GM13976 (cell line): ENCODE measurements around the gene NEO1.
A peak's percentile ranks its signal among the peaks of the same experiment; 100 is the strongest.

ENCODE experiments used
- DNase-seq: peaks from one replicate; pipeline ENCODE4 v3.0.0; 2012; ENCODE audit warnings: low spot score
- in situ Hi-C: fragments of 300-500 bp; cut with MboI; formaldehyde crosslinking; loops from one replicate; pipeline ENCODE4 v1.12.0; 2022; ENCODE audit warnings: low sequenced_read_pairs, mixed read lengths, inconsistent platforms; ENCODE audit not compliant: unreplicated experiment
- TF ChIP-seq, protein P1 (sequence below): IDR thresholded peaks from 2 replicates; pipeline ENCODE4 v1.5.1; 2012; ENCODE audit warnings: borderline replicate concordance, mild to moderate bottlenecking; ENCODE audit not compliant: insufficient read depth; ENCODE audit errors: extremely low read depth, missing control alignments, control extremely low read depth

The NEO1 gene

DNA sequence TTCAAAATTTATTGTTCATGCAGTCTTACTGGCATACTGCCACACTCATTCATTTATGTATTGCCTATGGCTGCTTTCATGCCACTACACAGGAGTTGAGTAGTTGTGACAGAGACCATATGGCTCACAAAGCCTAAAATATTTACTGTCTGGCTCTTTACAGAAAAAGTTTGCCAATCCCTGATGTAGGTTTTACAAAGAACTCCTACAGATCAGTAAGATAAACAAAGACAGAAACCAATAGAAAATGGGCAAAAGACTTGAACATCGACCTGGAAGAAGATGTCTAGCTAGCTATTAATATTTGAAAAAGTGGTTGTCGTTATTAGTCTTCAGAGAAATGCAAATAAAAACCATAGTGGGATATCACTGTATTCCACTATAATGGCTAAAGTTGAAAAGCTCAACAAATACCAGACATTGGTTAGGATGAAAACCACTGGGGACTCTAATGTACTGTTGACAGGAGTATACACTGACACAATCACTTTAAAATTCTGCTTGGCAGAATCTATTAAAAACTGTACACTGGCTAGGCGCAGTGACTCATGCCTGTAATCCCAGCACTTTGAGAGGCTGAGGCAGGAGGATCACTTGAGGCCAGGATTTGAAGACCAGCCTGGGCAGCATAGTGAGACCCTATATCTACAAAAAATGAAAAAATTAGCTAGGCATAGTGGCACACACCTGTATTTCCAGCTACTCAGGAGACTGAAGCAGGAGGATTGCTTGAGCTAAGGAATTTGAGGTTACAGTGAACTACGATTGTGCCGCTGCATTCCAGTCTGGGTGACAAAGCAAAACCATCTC lies 87.7 kb downstream of the NEO1 start:
- TF ChIP-seq, protein P1, sequence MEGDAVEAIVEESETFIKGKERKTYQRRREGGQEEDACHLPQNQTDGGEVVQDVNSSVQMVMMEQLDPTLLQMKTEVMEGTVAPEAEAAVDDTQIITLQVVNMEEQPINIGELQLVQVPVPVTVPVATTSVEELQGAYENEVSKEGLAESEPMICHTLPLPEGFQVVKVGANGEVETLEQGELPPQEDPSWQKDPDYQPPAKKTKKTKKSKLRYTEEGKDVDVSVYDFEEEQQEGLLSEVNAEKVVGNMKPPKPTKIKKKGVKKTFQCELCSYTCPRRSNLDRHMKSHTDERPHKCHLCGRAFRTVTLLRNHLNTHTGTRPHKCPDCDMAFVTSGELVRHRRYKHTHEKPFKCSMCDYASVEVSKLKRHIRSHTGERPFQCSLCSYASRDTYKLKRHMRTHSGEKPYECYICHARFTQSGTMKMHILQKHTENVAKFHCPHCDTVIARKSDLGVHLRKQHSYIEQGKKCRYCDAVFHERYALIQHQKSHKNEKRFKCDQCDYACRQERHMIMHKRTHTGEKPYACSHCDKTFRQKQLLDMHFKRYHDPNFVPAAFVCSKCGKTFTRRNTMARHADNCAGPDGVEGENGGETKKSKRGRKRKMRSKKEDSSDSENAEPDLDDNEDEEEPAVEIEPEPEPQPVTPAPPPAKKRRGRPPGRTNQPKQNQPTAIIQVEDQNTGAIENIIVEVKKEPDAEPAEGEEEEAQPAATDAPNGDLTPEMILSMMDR: no peak
- in situ Hi-C loops: no loop called here
- no peak for DNase-seq

DNA sequence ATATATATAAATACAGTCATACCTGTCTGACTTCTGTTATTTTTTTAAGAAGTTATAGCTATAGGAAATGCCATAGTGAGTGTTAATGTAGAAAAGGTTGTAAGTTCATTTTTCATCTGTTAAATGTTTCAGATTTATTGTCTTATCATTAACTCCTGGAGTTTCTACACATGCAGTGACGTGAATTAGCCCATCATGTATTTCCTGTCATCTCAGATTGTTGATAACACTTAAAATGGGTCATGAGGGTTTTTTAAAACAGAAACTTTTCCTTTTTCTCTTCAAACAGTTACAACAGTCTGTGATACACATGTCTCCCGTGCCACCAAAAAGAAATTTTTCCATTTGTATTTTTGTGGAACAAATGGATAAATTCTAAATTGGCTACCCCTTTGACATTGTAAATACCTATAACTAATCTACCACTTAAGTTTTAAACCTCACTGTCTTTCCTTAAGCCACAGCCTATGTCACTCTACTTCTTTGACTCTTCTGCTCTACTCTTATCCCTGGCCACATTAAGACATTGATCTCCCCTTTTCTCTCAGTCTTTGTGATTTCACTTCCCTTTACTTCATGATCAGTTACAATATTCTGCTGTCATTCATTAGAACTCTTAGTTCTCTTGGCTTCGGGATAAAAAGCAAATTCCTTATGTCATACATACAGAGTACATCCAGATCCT lies 89.1 kb downstream of the NEO1 start:
- DNase-seq: peak; percentile 12
- TF ChIP-seq, protein P1: no peak
- in situ Hi-C loops: no loop called here

DNA sequence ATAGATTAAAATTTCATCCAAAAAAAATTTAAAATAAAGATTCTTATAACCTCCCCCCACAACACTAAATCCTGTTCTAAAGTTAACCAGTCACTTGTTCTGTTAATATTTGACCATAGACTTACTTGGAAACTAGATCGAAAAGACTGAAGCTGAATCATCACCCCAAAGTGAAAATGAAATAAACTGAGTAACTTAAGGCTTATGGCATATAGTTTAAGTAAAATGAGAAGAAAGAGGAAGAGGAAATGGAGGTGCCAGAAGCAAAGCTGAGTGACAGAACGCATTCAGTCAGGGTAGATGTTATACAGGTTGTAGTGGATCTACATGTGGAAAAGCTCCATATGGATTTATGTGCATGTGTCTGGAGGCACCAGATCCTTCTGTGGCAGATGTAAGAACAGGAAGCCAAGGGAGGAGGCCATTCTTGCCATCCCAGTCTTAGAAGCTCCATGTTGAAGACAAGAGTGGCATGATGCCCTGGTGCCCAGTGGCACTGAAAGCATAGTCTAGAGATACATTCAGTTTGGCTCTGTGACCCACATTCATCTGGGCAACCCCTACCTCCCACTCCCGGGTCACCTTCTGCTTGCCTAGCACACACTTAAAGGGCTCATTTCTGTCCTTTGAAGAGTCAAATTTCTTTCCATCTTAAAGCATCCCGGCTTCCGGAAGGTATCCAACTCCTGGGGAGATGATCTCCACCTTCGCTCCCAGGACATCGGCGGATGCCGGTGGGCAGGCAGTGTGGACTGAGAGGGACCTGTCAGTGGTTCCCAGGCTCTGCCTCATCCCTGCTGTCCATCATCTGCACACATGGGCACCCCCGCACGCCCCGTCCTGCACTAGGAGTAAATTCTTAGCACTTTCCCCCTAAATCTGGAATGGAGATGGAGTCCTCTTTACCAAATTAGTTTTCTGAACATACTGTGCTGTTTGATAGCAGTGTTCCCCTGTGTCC lies 90.8 kb downstream of the NEO1 start:
- TF ChIP-seq, protein P1: no peak
- in situ Hi-C loops: no loop called here
- peak; percentile 27 for DNase-seq

DNA sequence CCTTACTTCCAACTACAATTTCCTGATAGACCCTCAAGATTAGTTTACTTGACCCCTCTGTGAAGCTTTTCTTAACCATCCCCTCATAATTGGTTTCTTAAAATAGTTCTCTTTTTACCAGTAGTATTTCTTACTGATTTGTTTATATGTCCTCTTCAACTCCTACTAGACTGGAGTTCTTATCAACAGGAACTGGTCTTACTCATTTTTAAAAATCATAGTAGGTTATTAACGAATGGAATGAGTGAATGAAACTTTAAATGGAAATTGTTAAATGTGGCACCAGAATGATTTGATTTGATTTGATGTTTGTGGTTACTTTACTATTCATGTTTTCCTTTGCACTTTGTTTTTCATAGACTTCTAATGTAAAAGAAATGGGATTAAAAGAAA lies 91.5 kb downstream of the NEO1 start:
- DNase-seq: no peak
- TF ChIP-seq, protein P1: no peak
- in situ Hi-C loops: no loop called here

DNA sequence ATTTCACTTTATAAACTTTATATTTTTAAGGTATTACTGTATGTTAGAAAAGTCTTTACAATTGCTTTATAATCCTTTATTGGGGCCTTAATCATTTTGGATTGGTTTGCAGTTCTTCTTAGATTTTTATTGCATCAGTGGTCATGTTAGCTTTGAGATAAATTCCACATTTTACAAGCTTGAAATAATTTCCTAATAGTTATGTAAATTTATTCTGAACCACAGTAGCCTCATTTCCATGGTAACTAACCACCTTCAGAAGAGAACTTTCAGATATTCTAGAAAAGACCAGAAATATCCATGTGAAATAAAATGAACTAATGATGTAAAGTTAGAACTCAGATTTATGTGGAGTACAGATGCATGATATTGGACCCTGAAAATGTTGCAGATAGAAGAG lies 94.2 kb downstream of the NEO1 start:
- in situ Hi-C loops: no loop called here
- TF ChIP-seq, protein P1: no peak
- DNase-seq: no peak

DNA sequence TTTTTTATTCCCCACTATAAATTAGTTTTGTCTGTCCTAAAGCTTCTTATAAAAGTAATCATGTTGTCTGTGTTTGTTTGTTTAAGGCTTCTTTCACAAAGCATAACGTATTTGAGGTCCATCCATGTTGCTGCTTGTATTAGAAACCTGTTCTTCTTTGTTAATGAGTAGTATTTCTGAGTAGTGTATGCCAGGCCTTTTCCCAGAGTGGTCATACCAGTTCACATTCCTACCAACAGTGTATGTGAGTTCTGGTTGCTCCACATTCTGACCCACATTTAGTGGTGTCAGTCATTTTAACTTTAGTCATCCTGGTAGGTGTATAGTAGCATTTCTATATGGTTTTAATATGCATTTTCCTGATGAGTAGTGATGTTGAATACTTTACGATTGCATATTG lies 98.6 kb downstream of the NEO1 start:
- in situ Hi-C loops: no loop called here
- TF ChIP-seq, protein P1: no peak
- no peak for DNase-seq
